ENCODE data around the gene TERF2IP. TPM values are rescaled to one million over a fixed set of nuclear protein-coding genes. Genes with fewer than 3 reads are reported as not detected.

The TERF2IP gene
- polyA plus RNA-seq, 1 donor (not counting 4 experiments of a cell fraction or from before 2014, with no cell fraction given), result 24.4 TPM

GRCh38 chr16:75621170-75621477 is 26.4 kb upstream of the TERF2IP start:
- peak overlapping the region; percentile 6 for H3K4me2 ChIP-seq (ENCODE audit: control insufficient read depth, extremely low read depth, insufficient read depth, low read depth, low read length)
- H3K4me1 ChIP-seq (ENCODE audit: control insufficient read depth, extremely low read depth, insufficient read depth, low read length), result peaks cover 7% of the 10 kb centered on the region
- no peaks in the 10 kb centered on the region for H4K20me1 ChIP-seq (ENCODE audit: control insufficient read depth, extremely low read depth, insufficient read depth, low read length)
- peaks cover 12% of the 10 kb centered on the region for H3K79me2 ChIP-seq (ENCODE audit: control insufficient read depth, insufficient read depth, low read length)
- no peaks in the 10 kb centered on the region for H3K27me3 ChIP-seq (ENCODE audit: control insufficient read depth, extremely low read depth, insufficient read depth, low read length)
- peak; percentile 41 to 46 (median 45) for TF ChIP-seq CTCF (optimal IDR thresholded peaks at IDR 0.05 in 1 of 3, IDR thresholded peaks at IDR 0.05 in 1 of 3, conservative IDR thresholded peaks at IDR 0.05 in 1 of 3; ENCODE audit: extremely low read depth in 1 of 3, insufficient read depth in 2 of 3, low read length in 3 of 3)
- TF ChIP-seq EZH2 (IDR thresholded peaks at IDR 0.05; ENCODE audit: low read length), result no peak
- H3K4me3 ChIP-seq (ENCODE audit: control insufficient read depth in 2 of 3, extremely low read depth in 1 of 3, insufficient read depth in 2 of 3, low read depth in 1 of 3, low read length in 3 of 3), result no peak overlapping the region
- no peak overlapping the region for H3K9ac ChIP-seq (ENCODE audit: control insufficient read depth, extremely low read depth, insufficient read depth, low read length)
- no peaks in the 10 kb centered on the region for H3K9me3 ChIP-seq (ENCODE audit: control insufficient read depth, low read depth, low read length)
- no peak for FAIRE-seq
- H3K9me1 ChIP-seq (ENCODE audit: control insufficient read depth, extremely low read depth, insufficient read depth, low read length), result no peaks in the 10 kb centered on the region
- no peak for DNase-seq (ENCODE audit: low read depth, low spot score)
- H3K36me3 ChIP-seq (ENCODE audit: control insufficient read depth in 2 of 2, extremely low read depth in 1 of 2, insufficient read depth in 2 of 2, low read length in 2 of 2), result peaks cover 14 to 30% of the 10 kb centered on the region in 2 experiments
- dilution Hi-C loops (cut with MboI; ENCODE audit: extremely low pct_ligation_motif_present, low sequenced_read_pairs), result no loop called here
- H3K27ac ChIP-seq (ENCODE audit: control insufficient read depth, insufficient read depth, low read length), result no peak overlapping the region
- H2AFZ ChIP-seq (ENCODE audit: control insufficient read depth, low read length), result no peak overlapping the region

GRCh38 chr16:75622761-75623605 is 24.6 kb upstream of the TERF2IP start, which contains the start of gene ADAT1:
Gene ADAT1 (minus strand): TSS chr16:75623281. CDS start chr16:75620799, 2,482 bp downstream.
- dilution Hi-C loops (cut with MboI; ENCODE audit: extremely low pct_ligation_motif_present, low sequenced_read_pairs), result no loop called here
- DNase-seq (ENCODE audit: low read depth, low spot score) (peak; percentile 77), FAIRE-seq (no peak)
- H3K4me3 ChIP-seq (ENCODE audit: control insufficient read depth in 2 of 3, extremely low read depth in 1 of 3, insufficient read depth in 2 of 3, low read depth in 1 of 3, low read length in 3 of 3), result peak within 1 kb of the TSS; percentile 52 to 82 (median 73)
- peak within 1 kb of the TSS; percentile 83 for H3K4me2 ChIP-seq (ENCODE audit: control insufficient read depth, extremely low read depth, insufficient read depth, low read depth, low read length)
- H3K4me1 ChIP-seq (ENCODE audit: control insufficient read depth, extremely low read depth, insufficient read depth, low read length), result peaks cover 7% of the 10 kb centered on the region
- H3K9ac ChIP-seq (ENCODE audit: control insufficient read depth, extremely low read depth, insufficient read depth, low read length), result peak within 1 kb of the TSS; percentile 91
- H3K27ac ChIP-seq (ENCODE audit: control insufficient read depth, insufficient read depth, low read length), result peak within 1 kb of the TSS; percentile 85
- no peaks in the 10 kb centered on the region for H3K9me1 ChIP-seq (ENCODE audit: control insufficient read depth, extremely low read depth, insufficient read depth, low read length)
- H3K36me3 ChIP-seq (ENCODE audit: control insufficient read depth in 2 of 2, extremely low read depth in 1 of 2, insufficient read depth in 2 of 2, low read length in 2 of 2), result peaks cover 22 to 29% of the 10 kb centered on the region in 2 experiments
- no peaks in the 10 kb centered on the region for H3K27me3 ChIP-seq (ENCODE audit: control insufficient read depth, extremely low read depth, insufficient read depth, low read length)
- H3K79me2 ChIP-seq (ENCODE audit: control insufficient read depth, insufficient read depth, low read length), result peaks cover 12% of the 10 kb centered on the region
- no peaks in the 10 kb centered on the region for H4K20me1 ChIP-seq (ENCODE audit: control insufficient read depth, extremely low read depth, insufficient read depth, low read length)
- H3K9me3 ChIP-seq (ENCODE audit: control insufficient read depth, low read depth, low read length), result no peaks in the 10 kb centered on the region
- TF ChIP-seq CTCF (optimal IDR thresholded peaks at IDR 0.05 in 1 of 3, IDR thresholded peaks at IDR 0.05 in 1 of 3, conservative IDR thresholded peaks at IDR 0.05 in 1 of 3; ENCODE audit: extremely low read depth in 1 of 3, insufficient read depth in 2 of 3, low read length in 3 of 3) (no peak), EZH2 (IDR thresholded peaks at IDR 0.05; ENCODE audit: low read length) (no peak)
- peak within 1 kb of the TSS; percentile 91 for H2AFZ ChIP-seq (ENCODE audit: control insufficient read depth, low read length)
